Upper lobe of left lung (tissue), 4 donors: Measurements from ENCODE around the gene FAM120B.

Experiments used
- CTCF ChIP-seq, 6 experiments: fragments of 450-650 bp in 4 of 6; fragments of 200-600 bp in 2 of 6; sonication (generic) in 2 of 6; IDR thresholded peaks; one replicate each; pipeline ENCODE4 v1.5.1; 2016 to 2019; ENCODE audit warnings: antibody characterized with exemption in 6 of 6
- EP300 ChIP-seq, 4 donors: sonication (generic); formaldehyde crosslinking; IDR thresholded peaks; one replicate each; pipeline ENCODE4 v1.5.1; 2017; ENCODE audit warnings: antibody characterized with exemption in 4 of 4, control low read depth in 2 of 4

DNA sequence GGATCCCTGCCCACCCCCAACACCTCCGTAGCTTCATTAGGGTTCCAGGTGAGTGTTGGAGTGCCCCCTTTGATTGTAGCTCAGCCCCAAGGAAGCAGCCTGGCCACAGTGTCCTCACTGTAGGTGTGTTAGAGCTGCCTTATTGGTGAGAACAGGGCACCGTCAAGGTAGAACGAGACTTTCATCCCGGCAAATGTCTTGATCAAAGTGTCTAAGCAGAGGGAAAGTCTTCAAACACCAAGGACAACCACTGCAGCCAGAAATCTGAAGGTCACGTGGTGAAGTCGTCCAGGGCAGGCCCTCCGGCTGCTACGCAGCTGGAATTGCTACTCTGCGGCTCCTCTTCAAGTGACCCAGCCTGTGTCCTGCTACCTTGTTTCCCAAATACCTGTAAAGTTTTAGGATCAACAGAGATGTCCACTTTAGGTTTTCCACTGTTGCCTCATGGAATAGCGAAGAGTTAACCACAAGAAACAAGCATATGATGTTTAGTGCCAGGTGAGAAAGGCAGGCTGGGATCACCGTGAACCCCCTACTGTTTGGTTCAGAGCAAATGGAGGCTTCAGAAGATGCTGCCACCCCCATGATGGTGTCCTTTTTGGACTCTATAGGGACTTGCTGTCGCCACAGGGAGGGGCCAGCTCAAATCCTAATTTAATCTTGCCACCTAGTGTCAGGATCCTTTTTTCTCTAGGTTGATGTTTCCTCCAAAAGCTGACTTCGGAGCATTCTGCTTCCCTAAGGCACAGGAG is 14.0 kb upstream of the FAM120B start:
- peak in 3 of 6 experiments; percentile 18 to 27 (median 20) for TF ChIP-seq CTCF (IDR thresholded peaks at IDR 0.05)
- TF ChIP-seq EP300 (IDR thresholded peaks at IDR 0.05) = no peak
